ENCODE data around the gene CEP112. TPM values are rescaled to one million over a fixed set of nuclear protein-coding genes. Genes with fewer than 3 reads are reported as not detected.
"Not testable (repeated sequence)": the region's sequence is repeated elsewhere in the genome, so short reads cannot be mapped to it uniquely, and the experiment has no call there.

CEP112 gene
- total RNA-seq, 1 experiment from 2014 or later = 3.1 TPM

- DNase-seq (ENCODE audit: low read depth) = not testable (repeated sequence)
These were observed 36.9 kb downstream of the CEP112 start for GRCh38 chr17:66155055-66155454.

GRCh38 chr17:66152756-66153155 is 39.2 kb downstream of the CEP112 start:
- peak; percentile 36 for DNase-seq (ENCODE audit: low read depth)

- no peak for DNase-seq (ENCODE audit: low read depth)
These were observed 41.2 kb downstream of the CEP112 start for GRCh38 chr17:66150708-66151107.

- no peak for DNase-seq (ENCODE audit: low read depth)
These were observed 42.4 kb downstream of the CEP112 start for GRCh38 chr17:66149562-66149961.

- no peak for DNase-seq (ENCODE audit: low read depth)
These were observed 45.5 kb downstream of the CEP112 start for GRCh38 chr17:66146394-66146793.

- no peak for DNase-seq (ENCODE audit: low read depth)
These were observed 48.2 kb downstream of the CEP112 start for GRCh38 chr17:66143657-66144282.

- DNase-seq (ENCODE audit: low read depth) = no peak
These were observed 49.5 kb downstream of the CEP112 start for GRCh38 chr17:66142428-66142827.

GRCh38 chr17:66138120-66138519 is 53.8 kb downstream of the CEP112 start:
- DNase-seq (ENCODE audit: low read depth) = no peak

GRCh38 chr17:66135896-66136295 is 56.0 kb downstream of the CEP112 start:
- DNase-seq (ENCODE audit: low read depth) = no peak

- no peak for DNase-seq (ENCODE audit: low read depth)
These were observed 56.7 kb downstream of the CEP112 start for GRCh38 chr17:66135219-66135618.

GRCh38 chr17:66129759-66130158 is 62.2 kb downstream of the CEP112 start:
- no peak for DNase-seq (ENCODE audit: low read depth)

GRCh38 chr17:66126231-66126630 is 65.7 kb downstream of the CEP112 start:
- no peak for DNase-seq (ENCODE audit: low read depth)

- peak; percentile 39 for DNase-seq (ENCODE audit: low read depth)
These were observed 68.8 kb downstream of the CEP112 start for GRCh38 chr17:66123163-66123562.

- DNase-seq (ENCODE audit: low read depth) = peak; percentile 35
These were observed 76.7 kb downstream of the CEP112 start for GRCh38 chr17:66115246-66115645.

GRCh38 chr17:66114609-66115008 is 77.3 kb downstream of the CEP112 start:
- no peak for DNase-seq (ENCODE audit: low read depth)

- DNase-seq (ENCODE audit: low read depth) = no peak
These were observed 84.2 kb downstream of the CEP112 start for GRCh38 chr17:66107731-66108130.

GRCh38 chr17:66098040-66098439 is 93.9 kb downstream of the CEP112 start:
- DNase-seq (ENCODE audit: low read depth) = no peak

GRCh38 chr17:66094727-66095126 is 97.2 kb downstream of the CEP112 start:
- DNase-seq (ENCODE audit: low read depth) = no peak

- DNase-seq (ENCODE audit: low read depth) = no peak
These were observed 100.4 kb downstream of the CEP112 start for GRCh38 chr17:66091445-66092080.

GRCh38 chr17:66089764-66090163 is 102.2 kb downstream of the CEP112 start:
- no peak for DNase-seq (ENCODE audit: low read depth)

- no peak for DNase-seq (ENCODE audit: low read depth)
These were observed 103.8 kb downstream of the CEP112 start for GRCh38 chr17:66088173-66088572.

GRCh38 chr17:66087073-66087472 is 104.9 kb downstream of the CEP112 start:
- DNase-seq (ENCODE audit: low read depth) = no peak

- no peak for DNase-seq (ENCODE audit: low read depth)
These were observed 106.7 kb downstream of the CEP112 start for GRCh38 chr17:66085221-66085620.

GRCh38 chr17:66080670-66081069 is 111.3 kb downstream of the CEP112 start:
- not testable (repeated sequence) for DNase-seq (ENCODE audit: low read depth)

All from RPMI7951 (cell line).